Measurements from ENCODE around the gene SLC25A42. TPM values are rescaled to one million over a fixed set of nuclear protein-coding genes. Genes with fewer than 3 reads are reported as not detected.

SLC25A42 gene
- total RNA-seq, 1 experiment from 2014 or later: 8.1 TPM

GRCh38 chr19:19043481-19043880, 20.3 kb upstream of the SLC25A42 start:
- Mint-ChIP-seq H3K9me3 (no peaks in the 10 kb centered on the region), H3K36me3 (peaks cover 40% of the 10 kb centered on the region), H3K4me3 (no peak overlapping the region), H3K4me1 (no peaks in the 10 kb centered on the region), H3K27me3 (ENCODE audit: low read depth) (no peaks in the 10 kb centered on the region), H3K27ac (no peak overlapping the region)
- ChIA-PET POLR2A (no interaction called here), CTCF (no interaction called here)
- ATAC-seq (no peak), DNase-seq (ENCODE audit: low spot score) (no peak)
- TF ChIP-seq AR (CRISPR knock-in tag; IDR thresholded peaks at IDR 0.05) (no peak), ZBTB21 (CRISPR knock-in tag; IDR thresholded peaks at IDR 0.05; ENCODE audit: borderline replicate concordance) (no peak), KAT7 (CRISPR knock-in tag; IDR thresholded peaks at IDR 0.05; ENCODE audit: borderline replicate concordance) (no peak), OVOL2 (CRISPR knock-in tag; IDR thresholded peaks at IDR 0.05; ENCODE audit: borderline replicate concordance) (no peak)

DNA sequence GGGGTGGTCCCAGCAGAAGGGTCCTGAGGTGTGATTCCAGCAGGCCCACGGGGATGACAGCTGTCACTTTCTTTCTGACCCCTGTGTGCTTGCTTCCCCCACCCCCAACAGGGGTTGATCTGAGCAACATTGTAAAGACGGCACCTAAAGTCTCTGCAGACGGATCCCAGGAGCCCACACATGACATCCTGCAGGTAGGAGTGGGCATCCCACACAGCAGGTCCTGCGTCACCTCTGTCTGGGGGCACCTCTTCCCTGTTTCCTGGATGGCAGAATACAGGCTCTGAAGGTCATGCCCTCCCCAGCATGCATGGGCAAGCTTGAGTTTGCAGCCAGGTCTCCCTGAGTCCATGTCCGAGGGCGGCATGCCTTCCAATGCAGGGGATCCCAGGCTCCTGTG, 19.9 kb upstream of the SLC25A42 start:
- POLR2A ChIA-PET: no interaction called here
- H3K36me3 Mint-ChIP-seq: peaks cover 38% of the 10 kb centered on the region
- H3K27me3 Mint-ChIP-seq (ENCODE audit: low read depth): no peaks in the 10 kb centered on the region
- DNase-seq (ENCODE audit: low spot score): no peak
- no peak overlapping the region for H3K27ac Mint-ChIP-seq
- no peaks in the 10 kb centered on the region for H3K9me3 Mint-ChIP-seq
- CTCF ChIA-PET: no interaction called here
- H3K4me3 Mint-ChIP-seq: no peak overlapping the region
- ATAC-seq: no peak
- TF ChIP-seq, protein P1, sequence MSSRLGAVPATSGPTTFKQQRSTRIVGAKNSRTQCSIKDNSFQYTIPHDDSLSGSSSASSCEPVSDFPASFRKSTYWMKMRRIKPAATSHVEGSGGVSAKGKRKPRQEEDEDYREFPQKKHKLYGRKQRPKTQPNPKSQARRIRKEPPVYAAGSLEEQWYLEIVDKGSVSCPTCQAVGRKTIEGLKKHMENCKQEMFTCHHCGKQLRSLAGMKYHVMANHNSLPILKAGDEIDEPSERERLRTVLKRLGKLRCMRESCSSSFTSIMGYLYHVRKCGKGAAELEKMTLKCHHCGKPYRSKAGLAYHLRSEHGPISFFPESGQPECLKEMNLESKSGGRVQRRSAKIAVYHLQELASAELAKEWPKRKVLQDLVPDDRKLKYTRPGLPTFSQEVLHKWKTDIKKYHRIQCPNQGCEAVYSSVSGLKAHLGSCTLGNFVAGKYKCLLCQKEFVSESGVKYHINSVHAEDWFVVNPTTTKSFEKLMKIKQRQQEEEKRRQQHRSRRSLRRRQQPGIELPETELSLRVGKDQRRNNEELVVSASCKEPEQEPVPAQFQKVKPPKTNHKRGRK (CRISPR knock-in tag; IDR thresholded peaks at IDR 0.05; ENCODE audit: borderline replicate concordance): no peak
- TF ChIP-seq ZSCAN18 (CRISPR knock-in tag; IDR thresholded peaks at IDR 0.05) (no peak), NR2C2 (CRISPR knock-in tag; IDR thresholded peaks at IDR 0.05) (no peak), ZNF219 (CRISPR knock-in tag; IDR thresholded peaks at IDR 0.05; ENCODE audit: borderline replicate concordance) (no peak), GTF2I (CRISPR knock-in tag; conservative IDR thresholded peaks at IDR 0.05) (no peak), MXD4 (CRISPR knock-in tag; IDR thresholded peaks at IDR 0.05; ENCODE audit: borderline replicate concordance) (no peak), SMAD4 (CRISPR knock-in tag; IDR thresholded peaks at IDR 0.05) (no peak), ZMAT4 (CRISPR knock-in tag; IDR thresholded peaks at IDR 0.05) (no peak), ATF1 (CRISPR knock-in tag; IDR thresholded peaks at IDR 0.05) (no peak)
- TF ChIP-seq, protein P2, sequence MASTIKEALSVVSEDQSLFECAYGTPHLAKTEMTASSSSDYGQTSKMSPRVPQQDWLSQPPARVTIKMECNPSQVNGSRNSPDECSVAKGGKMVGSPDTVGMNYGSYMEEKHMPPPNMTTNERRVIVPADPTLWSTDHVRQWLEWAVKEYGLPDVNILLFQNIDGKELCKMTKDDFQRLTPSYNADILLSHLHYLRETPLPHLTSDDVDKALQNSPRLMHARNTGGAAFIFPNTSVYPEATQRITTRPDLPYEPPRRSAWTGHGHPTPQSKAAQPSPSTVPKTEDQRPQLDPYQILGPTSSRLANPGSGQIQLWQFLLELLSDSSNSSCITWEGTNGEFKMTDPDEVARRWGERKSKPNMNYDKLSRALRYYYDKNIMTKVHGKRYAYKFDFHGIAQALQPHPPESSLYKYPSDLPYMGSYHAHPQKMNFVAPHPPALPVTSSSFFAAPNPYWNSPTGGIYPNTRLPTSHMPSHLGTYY (CRISPR knock-in tag; IDR thresholded peaks at IDR 0.05): no peak
- TF ChIP-seq, protein P3, sequence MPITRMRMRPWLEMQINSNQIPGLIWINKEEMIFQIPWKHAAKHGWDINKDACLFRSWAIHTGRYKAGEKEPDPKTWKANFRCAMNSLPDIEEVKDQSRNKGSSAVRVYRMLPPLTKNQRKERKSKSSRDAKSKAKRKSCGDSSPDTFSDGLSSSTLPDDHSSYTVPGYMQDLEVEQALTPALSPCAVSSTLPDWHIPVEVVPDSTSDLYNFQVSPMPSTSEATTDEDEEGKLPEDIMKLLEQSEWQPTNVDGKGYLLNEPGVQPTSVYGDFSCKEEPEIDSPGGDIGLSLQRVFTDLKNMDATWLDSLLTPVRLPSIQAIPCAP (CRISPR knock-in tag; IDR thresholded peaks at IDR 0.05): no peak
- no peaks in the 10 kb centered on the region for H3K4me1 Mint-ChIP-seq
